HL-60 (cell line): ENCODE measurements around the gene LIX1.

Experiments
- CTCF ChIP-seq: IDR thresholded peaks from one replicate; pipeline ENCODE4 v1.5.1; 2011; ENCODE audit warnings: low read length, control low read depth, inconsistent platforms; ENCODE audit not compliant: insufficient read depth
- POLR2AphosphoS5 ChIP-seq: IDR thresholded peaks from 2 replicates; pipeline ENCODE4 v1.6.1; 2012; ENCODE audit warnings: low read depth

- no peak for TF ChIP-seq POLR2AphosphoS5
- TF ChIP-seq CTCF, result no peak
These were observed 36.8 kb downstream of the LIX1 start for GRCh38 chr5:97105501-97106215.
